Muscle layer of colon (tissue), 2 donors: Measurements from ENCODE around the gene P3H2.

ENCODE experiments used
- H3K27ac ChIP-seq: one replicate; pipeline ENCODE4 v1.7.0; 2013; ENCODE audit warnings: low read depth, mild to moderate bottlenecking, low read length, moderate library complexity
- H3K27me3 ChIP-seq, 2 donors: one replicate each; pipeline ENCODE4 v1.7.0; 2013; ENCODE audit warnings: low read length in 2 of 2, mild to moderate bottlenecking in 2 of 2; ENCODE audit not compliant: insufficient read depth in 2 of 2, control insufficient read depth in 1 of 2
- H3K36me3 ChIP-seq: one replicate; pipeline ENCODE4 v1.7.0; 2013; ENCODE audit warnings: mild to moderate bottlenecking, low read length; ENCODE audit not compliant: insufficient read depth
- H3K4me1 ChIP-seq: one replicate; pipeline ENCODE4 v1.7.0; 2013; ENCODE audit warnings: mild to moderate bottlenecking, low read length; ENCODE audit not compliant: insufficient read depth
- H3K4me3 ChIP-seq, 2 donors: one replicate each; pipeline ENCODE4 v1.7.0; 2013; ENCODE audit warnings: low read length in 2 of 2, low read depth in 1 of 2, mild to moderate bottlenecking in 1 of 2, moderate library complexity in 1 of 2
- H3K9ac ChIP-seq: one replicate; pipeline ENCODE4 v1.7.0; 2013; ENCODE audit warnings: low read length
- H3K9me3 ChIP-seq: one replicate; pipeline ENCODE4 v1.7.0; 2013; ENCODE audit warnings: mild to moderate bottlenecking, low read length
- donor health status: abdominal sarcoma.
- donor health status: Adenocarcinoma of cecum.

Gene P3H2

DNA sequence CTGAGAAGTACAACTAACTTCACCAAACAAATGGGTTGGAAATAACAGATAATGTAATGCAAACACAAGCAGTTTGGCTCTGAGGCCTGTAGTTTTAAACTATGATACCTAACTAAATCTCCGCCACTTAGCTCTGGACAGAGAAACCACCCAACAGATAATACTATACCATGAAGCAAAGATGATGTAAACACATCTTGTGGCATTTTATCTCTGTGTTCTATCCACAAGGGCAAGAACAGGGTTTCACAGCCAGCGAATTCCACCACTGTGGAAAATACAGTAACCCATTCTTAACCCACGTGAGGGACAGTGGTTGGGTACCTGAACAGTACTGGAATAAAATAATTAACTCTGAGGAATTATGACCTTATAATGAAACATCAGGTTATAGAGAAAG, 93.6 kb downstream of the P3H2 start:
- Histone ChIP-seq H3K36me3 (no peaks in the 10 kb centered on the region), H3K4me3 (peak overlapping the region in 1 of 2 donors; percentile 35), H3K27me3 (no peaks in the 10 kb centered on the region), H3K4me1 (peaks cover 6% of the 10 kb centered on the region), H3K27ac (no peak overlapping the region), H3K9ac (peak overlapping the region; percentile 60), H3K9me3 (no peaks in the 10 kb centered on the region)

DNA sequence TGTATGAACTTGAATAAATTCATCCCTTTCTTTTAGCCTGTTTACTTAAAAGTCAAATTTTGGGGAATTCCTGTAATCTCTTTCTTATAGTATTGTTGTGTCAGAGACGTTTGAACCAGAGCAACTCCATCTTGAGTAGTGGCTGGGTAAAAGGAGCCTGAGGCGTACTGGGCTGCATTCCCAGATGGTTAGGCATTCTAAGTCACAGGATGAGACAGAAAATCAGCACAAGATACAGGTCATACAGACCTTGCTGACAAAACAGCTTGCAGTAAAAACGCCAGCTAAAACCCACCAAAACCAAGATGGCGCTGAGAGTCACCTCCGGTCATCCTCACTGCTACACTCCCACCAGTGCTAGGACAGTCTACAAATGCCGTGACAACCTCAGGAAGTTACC, 94.5 kb downstream of the P3H2 start:
- Histone ChIP-seq H3K9me3 (no peaks in the 10 kb centered on the region), H3K4me1 (peaks cover 4% of the 10 kb centered on the region), H3K36me3 (no peaks in the 10 kb centered on the region), H3K27ac (no peak overlapping the region), H3K9ac (peak overlapping the region; percentile 60), H3K4me3 (peak overlapping the region in 1 of 2 donors; percentile 35), H3K27me3 (no peaks in the 10 kb centered on the region)

DNA sequence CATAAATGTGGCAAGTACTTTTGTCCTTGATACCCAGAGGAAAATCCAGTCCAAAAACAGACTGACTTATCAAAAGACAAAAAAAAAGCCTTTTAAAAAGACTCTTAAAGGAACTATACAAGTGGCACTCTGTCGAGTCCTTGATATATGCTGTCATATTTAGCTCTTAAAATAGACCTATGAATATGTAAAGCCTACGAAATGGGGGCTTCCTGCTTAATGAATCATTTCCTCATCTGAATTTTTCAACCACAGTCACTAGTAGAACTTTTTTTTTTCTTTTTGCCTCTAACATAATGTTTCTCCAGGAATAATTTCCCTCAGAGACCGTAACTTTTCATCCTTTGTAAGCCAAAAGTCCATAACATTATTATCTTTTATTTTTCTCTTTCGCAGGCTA, 95.8 kb downstream of the P3H2 start:
- peaks cover 4% of the 10 kb centered on the region for H3K4me1 ChIP-seq
- no peak overlapping the region for H3K9ac ChIP-seq
- no peaks in the 10 kb centered on the region for H3K9me3 ChIP-seq
- no peaks in the 10 kb centered on the region for H3K36me3 ChIP-seq
- H3K27me3 ChIP-seq = no peaks in the 10 kb centered on the region
- no peak overlapping the region for H3K27ac ChIP-seq
- H3K4me3 ChIP-seq = no peak overlapping the region

DNA sequence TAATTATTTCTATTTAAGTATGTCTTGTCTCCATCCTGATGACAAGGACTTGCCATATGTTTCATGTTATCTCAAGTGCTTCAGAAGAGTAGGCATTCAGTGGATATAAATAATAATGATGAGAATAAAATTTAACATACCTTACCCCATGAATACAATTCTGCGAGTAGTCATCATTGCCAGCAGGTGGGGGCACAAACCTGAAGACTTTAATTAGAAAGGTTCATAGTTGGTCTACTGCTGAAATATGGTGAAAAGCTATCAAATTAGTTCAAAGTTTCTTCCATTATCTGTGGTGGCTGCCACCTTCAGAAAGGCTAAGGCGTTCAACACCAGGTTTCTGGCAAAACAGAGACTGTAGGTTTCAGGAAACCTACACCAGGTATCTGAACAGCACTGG, 100.9 kb downstream of the P3H2 start:
- no peak overlapping the region for H3K4me3 ChIP-seq
- no peaks in the 10 kb centered on the region for H3K9me3 ChIP-seq
- peaks cover 7% of the 10 kb centered on the region for H3K4me1 ChIP-seq
- H3K27me3 ChIP-seq = no peaks in the 10 kb centered on the region
- H3K36me3 ChIP-seq = no peaks in the 10 kb centered on the region
- H3K9ac ChIP-seq = no peak overlapping the region
- no peak overlapping the region for H3K27ac ChIP-seq

DNA sequence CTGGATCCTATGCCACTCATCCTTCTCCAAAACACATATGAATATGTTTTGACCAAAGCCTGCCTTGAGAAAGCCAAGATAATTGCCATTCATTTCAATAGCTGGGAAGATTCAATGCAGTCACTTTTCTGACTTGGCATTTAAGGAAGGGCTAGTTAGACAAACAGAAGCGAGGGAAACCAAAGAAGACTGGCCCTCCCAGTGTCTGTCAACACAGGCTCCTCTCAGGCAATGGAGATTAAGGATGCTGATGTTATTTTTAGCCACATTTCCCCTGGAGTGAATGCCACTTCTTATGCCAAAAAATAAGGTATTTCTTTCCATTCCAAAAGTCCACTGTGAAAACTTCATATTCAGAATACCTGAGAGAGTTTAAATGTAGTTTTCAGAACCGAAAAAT, 101.7 kb downstream of the P3H2 start:
- Histone ChIP-seq H3K4me1 (peaks cover 7% of the 10 kb centered on the region), H3K27ac (no peak overlapping the region), H3K27me3 (no peaks in the 10 kb centered on the region), H3K4me3 (no peak overlapping the region), H3K36me3 (no peaks in the 10 kb centered on the region), H3K9ac (no peak overlapping the region), H3K9me3 (no peaks in the 10 kb centered on the region)

DNA sequence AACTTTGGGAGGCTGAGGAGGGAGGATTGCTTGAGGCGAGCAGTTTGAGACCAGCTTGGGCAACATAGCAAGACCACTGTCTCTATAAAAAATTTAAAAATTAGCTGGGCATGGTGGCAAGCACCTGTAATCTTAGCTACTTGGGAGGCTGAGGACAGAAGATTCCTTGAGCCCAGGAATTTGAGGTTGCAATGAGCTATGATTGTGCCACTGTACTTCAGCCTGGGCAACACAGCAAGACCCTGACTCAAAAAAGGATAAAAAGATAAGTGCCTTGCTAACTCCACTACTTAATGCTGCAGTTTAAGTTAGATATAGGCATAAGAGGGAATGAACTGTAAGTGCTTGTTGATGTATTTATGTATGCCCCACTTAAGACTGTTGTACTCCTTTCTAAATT, 102.2 kb downstream of the P3H2 start:
- Histone ChIP-seq H3K9ac (no peak overlapping the region), H3K4me1 (peaks cover 10% of the 10 kb centered on the region), H3K27ac (no peak overlapping the region), H3K9me3 (no peaks in the 10 kb centered on the region), H3K36me3 (no peaks in the 10 kb centered on the region), H3K27me3 (no peaks in the 10 kb centered on the region), H3K4me3 (no peak overlapping the region)

DNA sequence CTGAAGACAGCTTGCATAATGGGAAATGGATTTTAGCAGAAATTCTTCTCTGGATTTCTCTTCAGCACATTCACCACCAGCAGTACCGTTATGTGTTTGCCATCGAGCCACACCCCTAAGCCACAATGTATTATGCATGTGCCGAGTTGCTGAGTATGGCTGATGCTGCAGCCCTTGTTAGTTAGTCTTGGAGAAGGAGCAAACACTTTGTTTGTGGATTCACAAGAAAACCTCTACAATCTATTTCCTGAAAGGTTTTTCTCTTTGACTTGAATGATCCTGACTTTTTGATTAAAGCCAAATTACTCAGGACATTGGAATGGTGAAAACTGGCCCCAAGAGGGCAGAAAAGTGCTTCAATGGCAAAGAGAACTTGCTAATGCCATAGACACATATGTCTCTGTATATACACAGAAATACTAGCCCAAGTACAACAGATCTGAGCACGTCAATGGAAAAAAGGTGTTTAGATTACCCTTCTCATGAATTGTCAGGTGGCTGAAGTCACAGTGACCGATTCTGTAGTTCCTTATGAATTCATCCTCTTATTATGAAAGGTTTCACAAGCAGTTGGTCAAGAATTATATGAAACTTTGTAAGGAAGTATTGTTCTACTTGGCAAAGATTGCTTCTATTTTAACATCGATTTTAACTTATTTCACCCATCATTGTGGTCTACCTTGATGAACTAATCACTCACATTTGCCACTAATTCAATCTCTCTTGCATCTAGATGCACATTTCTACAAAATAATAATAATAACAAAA, 103.0 kb downstream of the P3H2 start:
- no peaks in the 10 kb centered on the region for H3K27me3 ChIP-seq
- H3K9ac ChIP-seq = no peak overlapping the region
- H3K4me1 ChIP-seq = peaks cover 16% of the 10 kb centered on the region
- H3K9me3 ChIP-seq = no peaks in the 10 kb centered on the region
- H3K4me3 ChIP-seq = no peak overlapping the region
- H3K27ac ChIP-seq = no peak overlapping the region
- H3K36me3 ChIP-seq = no peaks in the 10 kb centered on the region

DNA sequence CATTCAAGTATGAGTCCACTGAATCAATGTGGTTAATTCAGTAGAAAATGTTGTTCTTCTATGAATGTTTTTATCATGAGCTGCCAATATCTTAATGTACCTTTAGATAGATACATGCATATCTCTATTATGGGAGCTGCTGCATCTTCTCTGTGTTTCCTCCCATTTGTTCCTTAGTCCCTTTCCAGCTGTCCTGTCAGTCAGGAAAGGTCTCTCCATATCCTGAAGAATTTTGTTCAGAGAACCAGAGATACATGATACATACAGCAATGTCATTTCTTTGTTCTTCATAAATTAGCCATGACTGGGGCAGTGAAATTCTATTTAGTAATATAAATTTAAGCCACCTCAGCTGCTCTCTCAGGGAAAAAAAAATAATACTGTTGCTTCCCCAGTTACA, 103.7 kb downstream of the P3H2 start:
- no peaks in the 10 kb centered on the region for H3K27me3 ChIP-seq
- no peak overlapping the region for H3K9ac ChIP-seq
- no peaks in the 10 kb centered on the region for H3K9me3 ChIP-seq
- H3K4me3 ChIP-seq = no peak overlapping the region
- peaks cover 22% of the 10 kb centered on the region for H3K4me1 ChIP-seq
- H3K36me3 ChIP-seq = no peaks in the 10 kb centered on the region
- no peak overlapping the region for H3K27ac ChIP-seq

DNA sequence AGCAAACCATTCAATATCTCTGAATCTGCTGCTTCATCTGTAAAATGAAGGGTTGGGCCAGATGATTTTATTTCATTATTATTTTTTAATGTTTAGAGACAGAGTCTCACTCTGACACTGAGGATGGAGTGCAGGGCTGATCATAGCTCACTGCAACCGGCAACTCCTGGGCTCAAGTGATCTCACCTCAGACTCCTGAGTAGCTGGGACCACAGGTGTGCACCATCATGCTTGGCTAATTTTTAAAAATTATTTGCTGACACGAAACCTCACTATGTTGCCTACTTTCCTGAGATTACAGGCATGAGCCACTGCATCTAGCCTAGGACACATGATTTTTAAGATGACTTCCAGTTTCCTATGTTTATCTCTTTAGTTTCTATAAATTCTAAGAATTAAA, 105.8 kb downstream of the P3H2 start:
- Histone ChIP-seq H3K4me1 (peaks cover 22% of the 10 kb centered on the region), H3K4me3 (no peak overlapping the region), H3K36me3 (no peaks in the 10 kb centered on the region), H3K9me3 (no peaks in the 10 kb centered on the region), H3K27ac (no peak overlapping the region), H3K9ac (no peak overlapping the region), H3K27me3 (no peaks in the 10 kb centered on the region)

DNA sequence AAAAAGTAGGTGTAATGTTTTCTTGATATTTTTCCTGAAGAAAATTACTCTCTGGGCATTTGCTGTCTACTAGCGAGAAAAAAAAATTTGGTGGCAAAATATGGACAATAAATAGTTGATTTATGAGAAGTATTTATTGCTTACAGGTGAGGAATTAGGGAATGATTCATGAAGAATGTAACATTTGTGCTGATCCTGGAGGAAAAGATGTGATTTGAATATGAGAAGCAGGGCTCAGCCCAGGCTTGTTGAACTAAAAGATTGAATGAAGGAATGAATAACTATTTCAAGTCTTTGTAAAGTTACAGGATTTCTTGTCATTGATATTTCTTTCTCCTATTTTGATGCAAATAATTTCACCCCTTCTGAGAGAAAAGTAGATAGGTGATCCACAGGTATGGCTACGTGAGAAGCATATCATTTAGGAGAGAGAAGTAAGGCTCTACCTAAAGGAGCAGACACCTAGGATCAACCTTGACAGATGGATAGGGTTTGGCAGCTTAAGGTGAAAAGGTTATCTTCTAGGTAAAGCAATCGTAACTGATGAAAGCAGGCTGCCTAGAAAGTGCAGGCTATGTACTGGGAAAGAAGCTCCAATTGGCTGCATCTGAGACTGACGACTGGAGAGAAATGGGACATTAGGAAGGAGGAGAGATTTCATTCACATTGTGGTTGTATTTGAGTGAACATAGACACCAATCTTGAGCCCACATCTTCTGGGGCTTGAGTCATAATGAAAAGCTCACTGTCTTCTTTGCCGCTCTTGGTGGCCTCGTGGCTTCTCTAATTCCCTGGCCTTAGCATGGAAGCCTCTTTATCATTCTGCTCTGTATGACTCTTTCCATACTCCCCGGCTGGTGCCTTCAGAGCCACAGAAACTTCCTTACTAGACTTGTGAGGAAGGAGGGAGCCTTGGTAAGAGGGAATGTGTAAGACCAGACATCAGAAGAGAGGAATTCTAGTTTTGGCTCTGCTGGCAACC, 106.5 kb downstream of the P3H2 start:
- H3K4me3 ChIP-seq = no peak overlapping the region
- H3K27me3 ChIP-seq = no peaks in the 10 kb centered on the region
- H3K9ac ChIP-seq = no peak overlapping the region
- H3K9me3 ChIP-seq = no peaks in the 10 kb centered on the region
- H3K36me3 ChIP-seq = no peaks in the 10 kb centered on the region
- no peak overlapping the region for H3K27ac ChIP-seq
- peaks cover 22% of the 10 kb centered on the region for H3K4me1 ChIP-seq

DNA sequence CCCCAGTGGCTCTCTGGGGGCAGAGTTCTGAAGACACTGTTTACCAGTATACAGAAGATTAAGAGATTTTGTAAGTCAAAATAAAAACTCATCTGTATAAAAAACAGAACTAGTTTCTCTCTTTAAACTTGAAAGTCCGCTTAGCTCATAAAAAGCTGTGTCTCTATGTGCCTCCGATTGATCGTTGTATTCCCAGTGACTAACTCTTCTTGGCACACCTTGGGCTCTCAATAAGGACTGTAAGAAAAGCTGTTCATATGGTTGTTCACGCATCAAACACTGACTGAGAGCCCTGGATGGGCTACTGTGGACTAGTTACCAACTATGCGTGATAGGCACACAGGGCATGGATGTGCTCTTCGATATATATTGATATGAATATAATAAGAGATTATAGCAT, 107.9 kb downstream of the P3H2 start:
- H3K9me3 ChIP-seq = no peaks in the 10 kb centered on the region
- H3K9ac ChIP-seq = no peak overlapping the region
- no peak overlapping the region for H3K27ac ChIP-seq

More for the DNA sequence above, 107.9 kb downstream of the P3H2 start:
- Histone ChIP-seq H3K27me3 (no peaks in the 10 kb centered on the region), H3K4me3 (no peak overlapping the region), H3K36me3 (no peaks in the 10 kb centered on the region), H3K4me1 (peaks cover 26% of the 10 kb centered on the region)
